PC-3 (cell line): ENCODE measurements around the gene MGAT5.

Experiments
- EZH2 ChIP-seq: fragments of 300-600 bp; sonication (generic); IDR thresholded peaks from one replicate; pipeline ENCODE4 v1.6.1; 2017; ENCODE audit warnings: antibody characterized with exemption, mild to moderate bottlenecking, low read length; ENCODE audit not compliant: unreplicated experiment
- TF ChIP-seq, protein P1 (sequence below): fragments of 300-600 bp; sonication (generic); conservative IDR thresholded peaks from 2 replicates; pipeline ENCODE4 v1.5.1; 2017; ENCODE audit warnings: antibody characterized with exemption, low read depth, mild to moderate bottlenecking, low read length

- TF ChIP-seq, protein P1, sequence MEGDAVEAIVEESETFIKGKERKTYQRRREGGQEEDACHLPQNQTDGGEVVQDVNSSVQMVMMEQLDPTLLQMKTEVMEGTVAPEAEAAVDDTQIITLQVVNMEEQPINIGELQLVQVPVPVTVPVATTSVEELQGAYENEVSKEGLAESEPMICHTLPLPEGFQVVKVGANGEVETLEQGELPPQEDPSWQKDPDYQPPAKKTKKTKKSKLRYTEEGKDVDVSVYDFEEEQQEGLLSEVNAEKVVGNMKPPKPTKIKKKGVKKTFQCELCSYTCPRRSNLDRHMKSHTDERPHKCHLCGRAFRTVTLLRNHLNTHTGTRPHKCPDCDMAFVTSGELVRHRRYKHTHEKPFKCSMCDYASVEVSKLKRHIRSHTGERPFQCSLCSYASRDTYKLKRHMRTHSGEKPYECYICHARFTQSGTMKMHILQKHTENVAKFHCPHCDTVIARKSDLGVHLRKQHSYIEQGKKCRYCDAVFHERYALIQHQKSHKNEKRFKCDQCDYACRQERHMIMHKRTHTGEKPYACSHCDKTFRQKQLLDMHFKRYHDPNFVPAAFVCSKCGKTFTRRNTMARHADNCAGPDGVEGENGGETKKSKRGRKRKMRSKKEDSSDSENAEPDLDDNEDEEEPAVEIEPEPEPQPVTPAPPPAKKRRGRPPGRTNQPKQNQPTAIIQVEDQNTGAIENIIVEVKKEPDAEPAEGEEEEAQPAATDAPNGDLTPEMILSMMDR = no peak
- TF ChIP-seq EZH2 = no peak
Measured at GRCh38 chr2:134338208-134338607, 84.3 kb downstream of the MGAT5 start.
